ENCODE data around the gene PIK3R2. TPM values are rescaled to one million over a fixed set of nuclear protein-coding genes. Genes with fewer than 3 reads are reported as not detected.
A peak's percentile ranks its signal among the peaks of the same experiment; 100 is the strongest.

Gene PIK3R2
- total and polyA plus RNA-seq, 2 of the 13 experiments (the other 11 are each of a cell fraction or from before 2014, with no cell fraction given): 18.6 to 25.3 TPM

DNA sequence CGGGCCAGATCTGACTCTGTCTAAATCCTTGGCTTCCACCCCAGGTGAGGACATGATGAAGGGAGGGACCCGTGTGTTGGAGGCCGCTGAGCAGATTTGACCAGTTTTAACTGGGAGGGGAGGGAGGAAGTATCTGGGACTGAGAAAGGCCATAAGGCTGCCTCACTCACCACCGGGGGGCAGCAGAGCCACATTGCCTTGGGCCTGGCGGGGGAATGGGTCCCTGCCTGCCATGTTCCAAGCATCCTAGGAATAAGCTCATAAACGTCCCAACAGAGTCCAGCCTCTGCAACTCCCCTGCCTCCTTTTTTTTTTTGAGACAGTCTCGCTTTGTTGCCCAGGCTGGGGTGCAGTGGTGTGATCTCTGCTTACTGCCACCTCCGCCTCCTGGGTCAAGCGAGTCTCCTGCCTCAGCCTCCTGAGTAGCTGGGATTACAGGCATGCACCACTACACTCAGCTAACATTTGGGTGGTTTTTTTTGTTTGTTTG is 39.9 kb upstream of the PIK3R2 start (continued):
- TF ChIP-seq, protein P1, sequence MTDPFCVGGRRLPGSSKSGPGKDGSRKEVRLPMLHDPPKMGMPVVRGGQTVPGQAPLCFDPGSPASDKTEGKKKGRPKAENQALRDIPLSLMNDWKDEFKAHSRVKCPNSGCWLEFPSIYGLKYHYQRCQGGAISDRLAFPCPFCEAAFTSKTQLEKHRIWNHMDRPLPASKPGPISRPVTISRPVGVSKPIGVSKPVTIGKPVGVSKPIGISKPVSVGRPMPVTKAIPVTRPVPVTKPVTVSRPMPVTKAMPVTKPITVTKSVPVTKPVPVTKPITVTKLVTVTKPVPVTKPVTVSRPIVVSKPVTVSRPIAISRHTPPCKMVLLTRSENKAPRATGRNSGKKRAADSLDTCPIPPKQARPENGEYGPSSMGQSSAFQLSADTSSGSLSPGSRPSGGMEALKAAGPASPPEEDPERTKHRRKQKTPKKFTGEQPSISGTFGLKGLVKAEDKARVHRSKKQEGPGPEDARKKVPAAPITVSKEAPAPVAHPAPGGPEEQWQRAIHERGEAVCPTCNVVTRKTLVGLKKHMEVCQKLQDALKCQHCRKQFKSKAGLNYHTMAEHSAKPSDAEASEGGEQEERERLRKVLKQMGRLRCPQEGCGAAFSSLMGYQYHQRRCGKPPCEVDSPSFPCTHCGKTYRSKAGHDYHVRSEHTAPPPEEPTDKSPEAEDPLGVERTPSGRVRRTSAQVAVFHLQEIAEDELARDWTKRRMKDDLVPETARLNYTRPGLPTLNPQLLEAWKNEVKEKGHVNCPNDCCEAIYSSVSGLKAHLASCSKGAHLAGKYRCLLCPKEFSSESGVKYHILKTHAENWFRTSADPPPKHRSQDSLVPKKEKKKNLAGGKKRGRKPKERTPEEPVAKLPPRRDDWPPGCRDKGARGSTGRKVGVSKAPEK (CRISPR knock-in tag; IDR thresholded peaks at IDR 0.05; ENCODE audit: borderline replicate concordance): no peak
- TF ChIP-seq, protein P2, sequence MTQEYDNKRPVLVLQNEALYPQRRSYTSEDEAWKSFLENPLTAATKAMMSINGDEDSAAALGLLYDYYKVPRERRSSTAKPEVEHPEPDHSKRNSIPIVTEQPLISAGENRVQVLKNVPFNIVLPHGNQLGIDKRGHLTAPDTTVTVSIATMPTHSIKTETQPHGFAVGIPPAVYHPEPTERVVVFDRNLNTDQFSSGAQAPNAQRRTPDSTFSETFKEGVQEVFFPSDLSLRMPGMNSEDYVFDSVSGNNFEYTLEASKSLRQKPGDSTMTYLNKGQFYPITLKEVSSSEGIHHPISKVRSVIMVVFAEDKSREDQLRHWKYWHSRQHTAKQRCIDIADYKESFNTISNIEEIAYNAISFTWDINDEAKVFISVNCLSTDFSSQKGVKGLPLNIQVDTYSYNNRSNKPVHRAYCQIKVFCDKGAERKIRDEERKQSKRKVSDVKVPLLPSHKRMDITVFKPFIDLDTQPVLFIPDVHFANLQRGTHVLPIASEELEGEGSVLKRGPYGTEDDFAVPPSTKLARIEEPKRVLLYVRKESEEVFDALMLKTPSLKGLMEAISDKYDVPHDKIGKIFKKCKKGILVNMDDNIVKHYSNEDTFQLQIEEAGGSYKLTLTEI (CRISPR knock-in tag; conservative IDR thresholded peaks at IDR 0.05): no peak
- TF ChIP-seq, protein P3, sequence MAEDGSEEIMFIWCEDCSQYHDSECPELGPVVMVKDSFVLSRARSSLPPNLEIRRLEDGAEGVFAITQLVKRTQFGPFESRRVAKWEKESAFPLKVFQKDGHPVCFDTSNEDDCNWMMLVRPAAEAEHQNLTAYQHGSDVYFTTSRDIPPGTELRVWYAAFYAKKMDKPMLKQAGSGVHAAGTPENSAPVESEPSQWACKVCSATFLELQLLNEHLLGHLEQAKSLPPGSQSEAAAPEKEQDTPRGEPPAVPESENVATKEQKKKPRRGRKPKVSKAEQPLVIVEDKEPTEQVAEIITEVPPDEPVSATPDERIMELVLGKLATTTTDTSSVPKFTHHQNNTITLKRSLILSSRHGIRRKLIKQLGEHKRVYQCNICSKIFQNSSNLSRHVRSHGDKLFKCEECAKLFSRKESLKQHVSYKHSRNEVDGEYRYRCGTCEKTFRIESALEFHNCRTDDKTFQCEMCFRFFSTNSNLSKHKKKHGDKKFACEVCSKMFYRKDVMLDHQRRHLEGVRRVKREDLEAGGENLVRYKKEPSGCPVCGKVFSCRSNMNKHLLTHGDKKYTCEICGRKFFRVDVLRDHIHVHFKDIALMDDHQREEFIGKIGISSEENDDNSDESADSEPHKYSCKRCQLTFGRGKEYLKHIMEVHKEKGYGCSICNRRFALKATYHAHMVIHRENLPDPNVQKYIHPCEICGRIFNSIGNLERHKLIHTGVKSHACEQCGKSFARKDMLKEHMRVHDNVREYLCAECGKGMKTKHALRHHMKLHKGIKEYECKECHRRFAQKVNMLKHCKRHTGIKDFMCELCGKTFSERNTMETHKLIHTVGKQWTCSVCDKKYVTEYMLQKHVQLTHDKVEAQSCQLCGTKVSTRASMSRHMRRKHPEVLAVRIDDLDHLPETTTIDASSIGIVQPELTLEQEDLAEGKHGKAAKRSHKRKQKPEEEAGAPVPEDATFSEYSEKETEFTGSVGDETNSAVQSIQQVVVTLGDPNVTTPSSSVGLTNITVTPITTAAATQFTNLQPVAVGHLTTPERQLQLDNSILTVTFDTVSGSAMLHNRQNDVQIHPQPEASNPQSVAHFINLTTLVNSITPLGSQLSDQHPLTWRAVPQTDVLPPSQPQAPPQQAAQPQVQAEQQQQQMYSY (CRISPR knock-in tag; IDR thresholded peaks at IDR 0.05): no peak
- peak; percentile 79 for TF ChIP-seq ELF3 (CRISPR knock-in tag; IDR thresholded peaks at IDR 0.05)
- peak; percentile 39; the same call in 1 of the 2 replicates for TF ChIP-seq THAP11 (CRISPR knock-in tag; IDR thresholded peaks at IDR 0.05)
- TF ChIP-seq ZNF644 (CRISPR knock-in tag; IDR thresholded peaks at IDR 0.05; ENCODE audit: low read depth): no peak
- TF ChIP-seq, protein P4, sequence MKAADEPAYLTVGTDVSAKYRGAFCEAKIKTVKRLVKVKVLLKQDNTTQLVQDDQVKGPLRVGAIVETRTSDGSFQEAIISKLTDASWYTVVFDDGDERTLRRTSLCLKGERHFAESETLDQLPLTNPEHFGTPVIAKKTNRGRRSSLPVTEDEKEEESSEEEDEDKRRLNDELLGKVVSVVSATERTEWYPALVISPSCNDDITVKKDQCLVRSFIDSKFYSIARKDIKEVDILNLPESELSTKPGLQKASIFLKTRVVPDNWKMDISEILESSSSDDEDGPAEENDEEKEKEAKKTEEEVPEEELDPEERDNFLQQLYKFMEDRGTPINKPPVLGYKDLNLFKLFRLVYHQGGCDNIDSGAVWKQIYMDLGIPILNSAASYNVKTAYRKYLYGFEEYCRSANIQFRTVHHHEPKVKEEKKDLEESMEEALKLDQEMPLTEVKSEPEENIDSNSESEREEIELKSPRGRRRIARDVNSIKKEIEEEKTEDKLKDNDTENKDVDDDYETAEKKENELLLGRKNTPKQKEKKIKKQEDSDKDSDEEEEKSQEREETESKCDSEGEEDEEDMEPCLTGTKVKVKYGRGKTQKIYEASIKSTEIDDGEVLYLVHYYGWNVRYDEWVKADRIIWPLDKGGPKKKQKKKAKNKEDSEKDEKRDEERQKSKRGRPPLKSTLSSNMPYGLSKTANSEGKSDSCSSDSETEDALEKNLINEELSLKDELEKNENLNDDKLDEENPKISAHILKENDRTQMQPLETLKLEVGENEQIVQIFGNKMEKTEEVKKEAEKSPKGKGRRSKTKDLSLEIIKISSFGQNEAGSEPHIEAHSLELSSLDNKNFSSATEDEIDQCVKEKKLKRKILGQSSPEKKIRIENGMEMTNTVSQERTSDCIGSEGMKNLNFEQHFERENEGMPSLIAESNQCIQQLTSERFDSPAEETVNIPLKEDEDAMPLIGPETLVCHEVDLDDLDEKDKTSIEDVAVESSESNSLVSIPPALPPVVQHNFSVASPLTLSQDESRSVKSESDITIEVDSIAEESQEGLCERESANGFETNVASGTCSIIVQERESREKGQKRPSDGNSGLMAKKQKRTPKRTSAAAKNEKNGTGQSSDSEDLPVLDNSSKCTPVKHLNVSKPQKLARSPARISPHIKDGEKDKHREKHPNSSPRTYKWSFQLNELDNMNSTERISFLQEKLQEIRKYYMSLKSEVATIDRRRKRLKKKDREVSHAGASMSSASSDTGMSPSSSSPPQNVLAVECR (CRISPR knock-in tag; IDR thresholded peaks at IDR 0.05; ENCODE audit: borderline replicate concordance): peak; percentile 62; the same call in 1 of the 2 replicates
- TF ChIP-seq, protein P5, sequence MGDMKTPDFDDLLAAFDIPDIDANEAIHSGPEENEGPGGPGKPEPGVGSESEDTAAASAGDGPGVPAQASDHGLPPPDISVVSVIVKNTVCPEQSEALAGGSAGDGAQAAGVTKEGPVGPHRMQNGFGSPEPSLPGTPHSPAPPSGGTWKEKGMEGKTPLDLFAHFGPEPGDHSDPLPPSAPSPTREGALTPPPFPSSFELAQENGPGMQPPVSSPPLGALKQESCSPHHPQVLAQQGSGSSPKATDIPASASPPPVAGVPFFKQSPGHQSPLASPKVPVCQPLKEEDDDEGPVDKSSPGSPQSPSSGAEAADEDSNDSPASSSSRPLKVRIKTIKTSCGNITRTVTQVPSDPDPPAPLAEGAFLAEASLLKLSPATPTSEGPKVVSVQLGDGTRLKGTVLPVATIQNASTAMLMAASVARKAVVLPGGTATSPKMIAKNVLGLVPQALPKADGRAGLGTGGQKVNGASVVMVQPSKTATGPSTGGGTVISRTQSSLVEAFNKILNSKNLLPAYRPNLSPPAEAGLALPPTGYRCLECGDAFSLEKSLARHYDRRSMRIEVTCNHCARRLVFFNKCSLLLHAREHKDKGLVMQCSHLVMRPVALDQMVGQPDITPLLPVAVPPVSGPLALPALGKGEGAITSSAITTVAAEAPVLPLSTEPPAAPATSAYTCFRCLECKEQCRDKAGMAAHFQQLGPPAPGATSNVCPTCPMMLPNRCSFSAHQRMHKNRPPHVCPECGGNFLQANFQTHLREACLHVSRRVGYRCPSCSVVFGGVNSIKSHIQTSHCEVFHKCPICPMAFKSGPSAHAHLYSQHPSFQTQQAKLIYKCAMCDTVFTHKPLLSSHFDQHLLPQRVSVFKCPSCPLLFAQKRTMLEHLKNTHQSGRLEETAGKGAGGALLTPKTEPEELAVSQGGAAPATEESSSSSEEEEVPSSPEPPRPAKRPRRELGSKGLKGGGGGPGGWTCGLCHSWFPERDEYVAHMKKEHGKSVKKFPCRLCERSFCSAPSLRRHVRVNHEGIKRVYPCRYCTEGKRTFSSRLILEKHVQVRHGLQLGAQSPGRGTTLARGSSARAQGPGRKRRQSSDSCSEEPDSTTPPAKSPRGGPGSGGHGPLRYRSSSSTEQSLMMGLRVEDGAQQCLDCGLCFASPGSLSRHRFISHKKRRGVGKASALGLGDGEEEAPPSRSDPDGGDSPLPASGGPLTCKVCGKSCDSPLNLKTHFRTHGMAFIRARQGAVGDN (CRISPR knock-in tag; IDR thresholded peaks at IDR 0.05): peak; percentile 65
- TF ChIP-seq ZNF792 (CRISPR knock-in tag; IDR thresholded peaks at IDR 0.05): no peak
- peak; percentile 60; the same call in 1 of the 2 replicates for TF ChIP-seq HOXA3 (CRISPR knock-in tag; IDR thresholded peaks at IDR 0.05)
- no peak for TF ChIP-seq RFXANK (CRISPR knock-in tag; IDR thresholded peaks at IDR 0.05)
- peak; percentile 42; the same call in 1 of the 2 replicates for TF ChIP-seq ETV5 (CRISPR knock-in tag; IDR thresholded peaks at IDR 0.05; ENCODE audit: borderline replicate concordance)
